ENCODE measurements around the gene NETO1.

DNA sequence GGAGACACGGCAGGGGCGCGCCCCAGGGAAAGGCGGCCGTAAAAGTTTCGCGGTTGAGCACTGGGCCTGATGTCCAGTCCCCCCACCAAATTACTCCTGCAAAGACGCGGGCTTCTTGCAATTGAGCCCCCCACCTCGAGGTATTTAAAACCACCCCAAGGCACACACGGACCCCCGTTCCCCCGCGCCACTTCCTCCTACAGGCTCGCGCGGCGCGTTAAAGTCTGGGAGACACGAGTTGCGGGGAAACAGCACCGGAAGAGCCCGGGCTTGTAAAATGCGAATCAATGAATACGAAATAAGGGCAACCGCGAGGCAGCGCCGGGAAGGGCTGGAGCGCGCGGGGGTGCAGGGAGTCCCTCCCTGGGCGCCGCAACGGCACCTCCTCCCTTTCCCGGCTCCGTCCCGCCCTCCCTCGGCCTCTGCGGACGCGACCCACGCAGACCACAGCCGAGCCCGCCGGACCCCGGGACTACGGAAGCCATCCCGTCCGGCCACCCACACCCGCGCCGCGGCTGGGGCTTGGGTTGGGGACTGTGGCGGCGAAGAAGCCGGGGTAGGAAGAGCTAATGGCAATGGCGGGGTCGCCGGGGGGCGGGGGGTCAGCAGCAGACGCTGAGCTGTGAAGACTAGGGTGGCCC is 918 bp upstream of the NETO1 start:
- TF ChIP-seq, protein P1, sequence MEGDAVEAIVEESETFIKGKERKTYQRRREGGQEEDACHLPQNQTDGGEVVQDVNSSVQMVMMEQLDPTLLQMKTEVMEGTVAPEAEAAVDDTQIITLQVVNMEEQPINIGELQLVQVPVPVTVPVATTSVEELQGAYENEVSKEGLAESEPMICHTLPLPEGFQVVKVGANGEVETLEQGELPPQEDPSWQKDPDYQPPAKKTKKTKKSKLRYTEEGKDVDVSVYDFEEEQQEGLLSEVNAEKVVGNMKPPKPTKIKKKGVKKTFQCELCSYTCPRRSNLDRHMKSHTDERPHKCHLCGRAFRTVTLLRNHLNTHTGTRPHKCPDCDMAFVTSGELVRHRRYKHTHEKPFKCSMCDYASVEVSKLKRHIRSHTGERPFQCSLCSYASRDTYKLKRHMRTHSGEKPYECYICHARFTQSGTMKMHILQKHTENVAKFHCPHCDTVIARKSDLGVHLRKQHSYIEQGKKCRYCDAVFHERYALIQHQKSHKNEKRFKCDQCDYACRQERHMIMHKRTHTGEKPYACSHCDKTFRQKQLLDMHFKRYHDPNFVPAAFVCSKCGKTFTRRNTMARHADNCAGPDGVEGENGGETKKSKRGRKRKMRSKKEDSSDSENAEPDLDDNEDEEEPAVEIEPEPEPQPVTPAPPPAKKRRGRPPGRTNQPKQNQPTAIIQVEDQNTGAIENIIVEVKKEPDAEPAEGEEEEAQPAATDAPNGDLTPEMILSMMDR (conservative IDR thresholded peaks at IDR 0.05 in 1 of 2, IDR thresholded peaks at IDR 0.05 in 1 of 2; ENCODE audit: low read depth in 1 of 2, low read length in 2 of 2): no peak
- TF ChIP-seq EZH2 (IDR thresholded peaks at IDR 0.05; ENCODE audit: low read length, missing control alignments): no peak
